HEK293T (cell line): ENCODE data around the gene SLC35G2.

Source experiments
- ARNT ChIP-seq: fragments of 450-650 bp; IDR thresholded peaks from 2 replicates; pipeline ENCODE4 v1.6.1; 2017; ENCODE audit warnings: mild to moderate bottlenecking
- BHLHE40 ChIP-seq: fragments of 450-650 bp; IDR thresholded peaks from 2 replicates; pipeline ENCODE4 v1.6.1; 2016; ENCODE audit warnings: mild to moderate bottlenecking, moderate library complexity, borderline replicate concordance
- ELF4 ChIP-seq: fragments of 450-650 bp; IDR thresholded peaks from 2 replicates; pipeline ENCODE4 v1.6.1; 2017; ENCODE audit warnings: antibody characterized with exemption
- FOXM1 ChIP-seq: fragments of 450-650 bp; IDR thresholded peaks from 2 replicates; pipeline ENCODE4 v1.6.1; 2017; ENCODE audit warnings: mild to moderate bottlenecking, borderline replicate concordance
- NFRKB ChIP-seq: fragments of 450-650 bp; IDR thresholded peaks from 2 replicates; pipeline ENCODE4 v1.6.1; 2016; ENCODE audit warnings: mild to moderate bottlenecking, moderate library complexity

- TF ChIP-seq ARNT (no peak), FOXM1 (no peak), BHLHE40 (no peak), NFRKB (no peak), ELF4 (no peak)
Observed at GRCh38 chr3:136893848-136894443, 75.0 kb downstream of the SLC35G2 start.
